Measurements from ENCODE around the gene MYLK3.
A peak's percentile ranks its signal among the peaks of the same experiment; 100 is the strongest.

MYLK3 gene

GRCh38 chr16:46775214-46775613 is 27.1 kb upstream of the MYLK3 start:
- H3K4me2 ChIP-seq = peak overlapping the region; percentile 33; the same call in 1 of the 2 replicates
- H3K27ac ChIP-seq = no peak overlapping the region

GRCh38 chr16:46774743-46775177 is 26.6 kb upstream of the MYLK3 start:
- Histone ChIP-seq H3K27me3 (ENCODE audit: insufficient read depth, low read depth) (no peaks in the 10 kb centered on the region), H3K9ac (no peak overlapping the region), H2AFZ (ENCODE audit: low read depth) (no peak overlapping the region), H3K36me3 (ENCODE audit: insufficient read depth) (no peaks in the 10 kb centered on the region), H3K4me3 (IDR thresholded peaks at IDR 0.05; ENCODE audit: insufficient read depth, low read depth, low read length) (no peak overlapping the region), H3K27ac (no peak overlapping the region), H3K4me2 (peak overlapping the region; percentile 33; the same call in 1 of the 2 replicates), H3K79me2 (ENCODE audit: insufficient read depth, low read depth) (no peaks in the 10 kb centered on the region), H3K4me1 (ENCODE audit: low read depth, poor library complexity, severe bottlenecking) (peaks cover 18% of the 10 kb centered on the region), H4K20me1 (ENCODE audit: insufficient read depth) (no peaks in the 10 kb centered on the region)
- no peak for TF ChIP-seq CTCF (conservative IDR thresholded peaks at IDR 0.05; ENCODE audit: low read depth, low read length)

More at GRCh38 chr16:46775214-46775613, 27.1 kb upstream of the MYLK3 start:
- no peak overlapping the region for H3K9ac ChIP-seq
- H3K4me1 ChIP-seq (ENCODE audit: low read depth, poor library complexity, severe bottlenecking) = peaks cover 18% of the 10 kb centered on the region
- no peaks in the 10 kb centered on the region for H3K27me3 ChIP-seq (ENCODE audit: insufficient read depth, low read depth)
- no peaks in the 10 kb centered on the region for H4K20me1 ChIP-seq (ENCODE audit: insufficient read depth)
- H3K79me2 ChIP-seq (ENCODE audit: insufficient read depth, low read depth) = no peaks in the 10 kb centered on the region
- TF ChIP-seq CTCF (conservative IDR thresholded peaks at IDR 0.05; ENCODE audit: low read depth, low read length) = no peak
- H3K36me3 ChIP-seq (ENCODE audit: insufficient read depth) = no peaks in the 10 kb centered on the region
- no peak overlapping the region for H3K4me3 ChIP-seq (IDR thresholded peaks at IDR 0.05; ENCODE audit: insufficient read depth, low read depth, low read length)
- H2AFZ ChIP-seq (ENCODE audit: low read depth) = no peak overlapping the region

- H3K27me3 ChIP-seq (ENCODE audit: insufficient read depth, low read depth) = no peaks in the 10 kb centered on the region
- H2AFZ ChIP-seq (ENCODE audit: low read depth) = no peak overlapping the region
- TF ChIP-seq CTCF (conservative IDR thresholded peaks at IDR 0.05; ENCODE audit: low read depth, low read length) = no peak
- no peak overlapping the region for H3K9ac ChIP-seq
- H3K4me1 ChIP-seq (ENCODE audit: low read depth, poor library complexity, severe bottlenecking) = peaks cover 18% of the 10 kb centered on the region
- H4K20me1 ChIP-seq (ENCODE audit: insufficient read depth) = no peaks in the 10 kb centered on the region
- H3K36me3 ChIP-seq (ENCODE audit: insufficient read depth) = no peaks in the 10 kb centered on the region
- H3K4me3 ChIP-seq (IDR thresholded peaks at IDR 0.05; ENCODE audit: insufficient read depth, low read depth, low read length) = no peak overlapping the region
- H3K79me2 ChIP-seq (ENCODE audit: insufficient read depth, low read depth) = no peaks in the 10 kb centered on the region
- H3K27ac ChIP-seq = no peak overlapping the region
- no peak overlapping the region for H3K4me2 ChIP-seq
Measured at GRCh38 chr16:46772463-46772862, 24.3 kb upstream of the MYLK3 start.

- Histone ChIP-seq H3K79me2 (ENCODE audit: insufficient read depth, low read depth) (no peaks in the 10 kb centered on the region), H4K20me1 (ENCODE audit: insufficient read depth) (no peaks in the 10 kb centered on the region), H3K4me2 (no peak overlapping the region), H3K9ac (no peak overlapping the region), H3K4me3 (IDR thresholded peaks at IDR 0.05; ENCODE audit: insufficient read depth, low read depth, low read length) (no peak overlapping the region), H3K36me3 (ENCODE audit: insufficient read depth) (no peaks in the 10 kb centered on the region), H3K27ac (no peak overlapping the region), H3K27me3 (ENCODE audit: insufficient read depth, low read depth) (no peaks in the 10 kb centered on the region), H2AFZ (ENCODE audit: low read depth) (no peak overlapping the region), H3K4me1 (ENCODE audit: low read depth, poor library complexity, severe bottlenecking) (no peaks in the 10 kb centered on the region)
- TF ChIP-seq CTCF (conservative IDR thresholded peaks at IDR 0.05; ENCODE audit: low read depth, low read length) = no peak
Measured at GRCh38 chr16:46768809-46769208, 20.7 kb upstream of the MYLK3 start.
